22Rv1 (cell line): Measurements from ENCODE around the gene LAMB2.

Experiments
- CTCF ChIP-seq: fragments of 450-650 bp; IDR thresholded peaks from 2 replicates; pipeline ENCODE4 v1.5.1; 2017; ENCODE audit warnings: mild to moderate bottlenecking
- ZFX ChIP-seq: fragments of 450-650 bp; IDR thresholded peaks from 2 replicates; pipeline ENCODE4 v1.6.1; 2017; ENCODE audit warnings: antibody characterized with exemption, borderline replicate concordance

- TF ChIP-seq CTCF = no peak
- TF ChIP-seq ZFX = no peak
Measured at GRCh38 chr3:49170744-49171118, 37.9 kb upstream of the LAMB2 start.
